ENCODE results near the gene TOMM40.
"Not testable (repeated sequence)": the region's sequence is repeated elsewhere in the genome, so short reads cannot be mapped to it uniquely, and the experiment has no call there.

- not testable (repeated sequence) for TF ChIP-seq POLR2AphosphoS5 (IDR thresholded peaks at IDR 0.05; ENCODE audit: low read depth, low read length); SPI1 (IDR thresholded peaks at IDR 0.05; ENCODE audit: low read depth, low read length); POLR2A (IDR thresholded peaks at IDR 0.05; ENCODE audit: low read depth, low read length); TAF1 (IDR thresholded peaks at IDR 0.05; ENCODE audit: low read depth, low read length); PAX5 (IDR thresholded peaks at IDR 0.05; ENCODE audit: insufficient read depth, low read length, severe bottlenecking)
Measured at GRCh38 chr19:44913512-44914432, 22.7 kb downstream of the TOMM40 start.

Data from GM12891 (cell line).